ENCODE results near the gene SEC22C.

Gene SEC22C

GRCh38 chr3:42507761-42508335 lies 73.9 kb downstream of the SEC22C start:
- Histone ChIP-seq H3K36me3 (ENCODE audit: low read length) (no peaks in the 10 kb centered on the region), H2AFZ (ENCODE audit: low read depth, low read length, severe bottlenecking) (no peak overlapping the region), H3K27me3 (ENCODE audit: low read length) (no peaks in the 10 kb centered on the region), H3K9me3 (ENCODE audit: insufficient read depth, low read length) (no peaks in the 10 kb centered on the region), H4K20me1 (ENCODE audit: low read depth, low read length) (no peaks in the 10 kb centered on the region), H3F3A (ENCODE audit: insufficient read depth) (no peaks in the 10 kb centered on the region), H3K79me2 (ENCODE audit: insufficient read depth, low read length) (no peaks in the 10 kb centered on the region), H3K9ac (ENCODE audit: low read length) (no peak overlapping the region), H3K9me2 (replicated peaks; ENCODE audit: insufficient read depth, low read length) (no peaks in the 10 kb centered on the region), H3K4me3 (ENCODE audit: insufficient read depth, low read length, poor library complexity, severe bottlenecking) (no peak overlapping the region), H3K27ac (ENCODE audit: low read depth, low read length) (no peak overlapping the region), H3K4me2 (ENCODE audit: low read depth, low read length, poor library complexity, severe bottlenecking) (no peak overlapping the region)
- TF ChIP-seq CTCF (IDR thresholded peaks at IDR 0.05; ENCODE audit: insufficient read depth, low read length, poor library complexity, severe bottlenecking) (no peak), EZH2phosphoT487 (conservative IDR thresholded peaks at IDR 0.05; ENCODE audit: low read length) (no peak)

GRCh38 chr3:42507252-42507651 lies 74.5 kb downstream of the SEC22C start:
- Histone ChIP-seq H4K20me1 (ENCODE audit: low read depth, low read length) (no peaks in the 10 kb centered on the region), H3K9me2 (replicated peaks; ENCODE audit: insufficient read depth, low read length) (no peaks in the 10 kb centered on the region), H3K4me2 (ENCODE audit: low read depth, low read length, poor library complexity, severe bottlenecking) (no peak overlapping the region), H3K4me3 (ENCODE audit: insufficient read depth, low read length, poor library complexity, severe bottlenecking) (no peak overlapping the region), H3K36me3 (ENCODE audit: low read length) (no peaks in the 10 kb centered on the region), H3K27me3 (ENCODE audit: low read length) (no peaks in the 10 kb centered on the region), H3K9me3 (ENCODE audit: insufficient read depth, low read length) (no peaks in the 10 kb centered on the region), H3K79me2 (ENCODE audit: insufficient read depth, low read length) (no peaks in the 10 kb centered on the region), H2AFZ (ENCODE audit: low read depth, low read length, severe bottlenecking) (no peak overlapping the region), H3F3A (ENCODE audit: insufficient read depth) (no peaks in the 10 kb centered on the region), H3K9ac (ENCODE audit: low read length) (no peak overlapping the region), H3K27ac (ENCODE audit: low read depth, low read length) (no peak overlapping the region)
- TF ChIP-seq CTCF (IDR thresholded peaks at IDR 0.05; ENCODE audit: insufficient read depth, low read length, poor library complexity, severe bottlenecking) (no peak), EZH2phosphoT487 (conservative IDR thresholded peaks at IDR 0.05; ENCODE audit: low read length) (no peak)

- TF ChIP-seq EZH2phosphoT487 (conservative IDR thresholded peaks at IDR 0.05; ENCODE audit: low read length) (no peak), CTCF (IDR thresholded peaks at IDR 0.05; ENCODE audit: insufficient read depth, low read length, poor library complexity, severe bottlenecking) (no peak)
- no peaks in the 10 kb centered on the region for H3K27me3 ChIP-seq (ENCODE audit: low read length)
- no peak overlapping the region for H3K27ac ChIP-seq (ENCODE audit: low read depth, low read length)
- H3K4me2 ChIP-seq (ENCODE audit: low read depth, low read length, poor library complexity, severe bottlenecking): no peak overlapping the region
- H3K4me3 ChIP-seq (ENCODE audit: insufficient read depth, low read length, poor library complexity, severe bottlenecking): no peak overlapping the region
- H3K9me3 ChIP-seq (ENCODE audit: insufficient read depth, low read length): no peaks in the 10 kb centered on the region
- H3K9me2 ChIP-seq (replicated peaks; ENCODE audit: insufficient read depth, low read length): no peaks in the 10 kb centered on the region
- H3F3A ChIP-seq (ENCODE audit: insufficient read depth): no peaks in the 10 kb centered on the region
- H3K79me2 ChIP-seq (ENCODE audit: insufficient read depth, low read length): no peaks in the 10 kb centered on the region
- H2AFZ ChIP-seq (ENCODE audit: low read depth, low read length, severe bottlenecking): no peak overlapping the region
- H3K36me3 ChIP-seq (ENCODE audit: low read length): no peaks in the 10 kb centered on the region
- H3K9ac ChIP-seq (ENCODE audit: low read length): no peak overlapping the region
- H4K20me1 ChIP-seq (ENCODE audit: low read depth, low read length): no peaks in the 10 kb centered on the region
Measured at GRCh38 chr3:42505849-42506410, 75.8 kb downstream of the SEC22C start.
